HG03135 (cell line): Measurements from ENCODE around the gene ARL16.

Experiments
- ATAC-seq: cut with Tn5 transposase; IDR thresholded peaks from one replicate; pipeline ENCODE4 v1.9.1; 2021; ENCODE audit warnings: mild to moderate bottlenecking, moderate library complexity; ENCODE audit not compliant: unreplicated experiment

The ARL16 gene

DNA sequence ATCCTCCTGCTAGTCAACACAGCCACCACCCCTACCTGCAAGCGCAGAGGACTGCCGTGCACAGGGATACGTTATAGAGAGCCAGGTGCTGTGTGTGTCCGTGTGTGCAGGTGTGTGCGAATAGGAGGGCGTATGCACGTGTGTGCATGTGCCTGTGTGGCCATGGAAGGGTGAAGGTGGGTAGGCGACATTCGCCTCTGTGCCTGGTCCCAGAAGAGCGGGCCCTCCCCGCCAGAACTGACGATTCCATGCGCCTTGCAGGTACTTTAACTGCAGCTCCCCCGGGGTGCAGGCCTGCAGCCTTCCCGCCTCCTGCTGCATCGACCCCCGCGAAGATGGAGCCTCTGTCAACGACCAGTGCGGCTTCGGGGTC, 36.0 kb downstream of the ARL16 start:
- ATAC-seq: no peak

DNA sequence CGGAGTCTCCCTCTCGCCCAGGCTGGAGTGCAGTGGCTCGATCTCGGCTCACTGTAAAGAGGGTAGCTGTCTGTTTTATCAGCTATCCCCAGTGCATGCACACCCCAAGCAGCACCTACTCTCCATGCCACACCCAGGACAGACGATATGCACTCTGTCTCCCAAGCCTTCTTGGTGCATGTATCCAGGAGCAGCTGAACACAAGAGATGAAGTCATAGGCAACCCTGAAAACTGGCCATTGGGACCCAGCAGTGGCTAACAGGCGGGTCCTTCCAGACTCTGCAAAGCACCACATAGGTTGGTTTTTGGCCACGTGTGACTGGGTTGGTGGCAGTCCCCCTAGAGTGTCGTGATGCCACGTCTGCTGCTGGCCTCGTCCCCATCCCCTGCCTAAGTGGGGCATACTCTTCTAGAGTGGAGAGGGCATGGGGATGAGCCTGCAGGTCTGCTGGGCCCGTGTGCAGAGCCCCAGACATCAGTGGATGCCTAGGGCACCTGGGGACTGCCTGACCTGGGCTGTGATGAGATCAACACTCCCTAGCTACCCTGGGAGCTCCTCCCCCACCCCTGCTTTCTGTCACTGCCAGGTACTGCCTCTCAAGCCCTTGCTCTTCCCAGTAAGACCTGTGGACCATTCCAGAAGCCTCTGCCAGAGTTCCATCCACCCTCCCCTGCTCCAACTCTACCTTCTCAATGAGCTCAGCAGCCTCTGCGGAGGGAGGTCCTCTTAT, 36.6 kb downstream of the ARL16 start:
- ATAC-seq: no peak

DNA sequence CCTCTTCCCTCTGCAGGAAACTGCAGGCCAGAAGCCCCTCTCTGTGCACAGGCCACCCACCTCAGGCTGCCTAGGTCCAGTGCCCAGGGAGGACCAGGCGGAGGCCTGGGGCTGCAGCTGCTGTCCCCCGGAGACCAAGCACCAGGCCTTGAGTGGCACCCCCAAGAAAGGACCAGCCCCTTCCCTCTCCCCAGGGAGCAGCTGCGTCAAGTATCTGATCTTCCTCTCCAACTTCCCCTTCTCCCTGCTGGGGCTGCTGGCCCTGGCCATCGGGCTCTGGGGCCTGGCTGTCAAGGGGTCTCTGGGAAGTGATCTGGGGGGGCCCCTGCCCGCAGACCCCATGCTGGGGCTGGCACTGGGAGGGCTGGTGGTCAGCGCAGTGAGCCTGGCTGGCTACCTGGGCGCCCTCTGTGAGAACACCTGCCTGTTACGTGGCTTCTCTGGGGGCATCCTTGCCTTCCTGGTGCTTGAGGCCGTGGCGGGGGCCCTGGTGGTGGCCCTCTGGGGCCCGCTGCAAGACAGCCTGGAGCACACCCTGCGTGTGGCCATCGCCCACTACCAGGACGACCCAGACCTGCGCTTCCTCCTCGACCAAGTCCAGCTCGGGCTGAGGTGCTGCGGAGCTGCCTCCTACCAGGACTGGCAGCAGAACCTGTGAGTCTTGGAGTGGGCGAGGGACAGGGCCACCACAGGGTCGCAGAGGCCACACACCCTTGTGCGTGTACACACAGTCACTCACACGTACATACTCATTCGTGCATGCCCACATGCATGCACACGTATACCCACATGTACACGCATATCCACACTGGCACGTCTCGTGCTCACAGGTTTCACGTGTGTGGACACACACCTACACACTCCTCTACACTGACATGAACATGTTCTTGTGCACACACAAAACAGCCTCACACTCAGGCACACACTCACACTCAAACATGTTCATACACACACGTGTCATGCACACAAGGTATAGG, 38.3 kb downstream of the ARL16 start:
- no peak for ATAC-seq

DNA sequence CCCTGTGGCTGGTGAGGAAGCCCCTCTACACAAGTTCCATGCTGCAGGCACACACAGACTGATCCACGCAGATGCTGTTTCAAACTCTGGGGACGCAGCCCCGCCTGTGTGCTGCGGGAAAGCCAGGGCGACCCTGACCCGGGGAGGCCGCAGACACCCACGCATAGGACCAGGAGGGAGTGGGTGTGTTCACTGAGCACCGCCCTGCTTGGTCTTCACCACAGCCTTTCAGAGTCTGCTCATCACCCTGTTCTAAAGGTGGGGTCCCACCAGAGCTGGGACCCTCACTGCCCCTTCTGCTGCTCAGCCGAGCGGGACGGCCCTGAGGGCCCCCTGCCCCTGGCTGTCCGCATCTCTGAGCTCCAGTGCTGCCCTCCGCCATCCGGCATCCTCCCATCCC, 39.1 kb downstream of the ARL16 start:
- no peak for ATAC-seq

DNA sequence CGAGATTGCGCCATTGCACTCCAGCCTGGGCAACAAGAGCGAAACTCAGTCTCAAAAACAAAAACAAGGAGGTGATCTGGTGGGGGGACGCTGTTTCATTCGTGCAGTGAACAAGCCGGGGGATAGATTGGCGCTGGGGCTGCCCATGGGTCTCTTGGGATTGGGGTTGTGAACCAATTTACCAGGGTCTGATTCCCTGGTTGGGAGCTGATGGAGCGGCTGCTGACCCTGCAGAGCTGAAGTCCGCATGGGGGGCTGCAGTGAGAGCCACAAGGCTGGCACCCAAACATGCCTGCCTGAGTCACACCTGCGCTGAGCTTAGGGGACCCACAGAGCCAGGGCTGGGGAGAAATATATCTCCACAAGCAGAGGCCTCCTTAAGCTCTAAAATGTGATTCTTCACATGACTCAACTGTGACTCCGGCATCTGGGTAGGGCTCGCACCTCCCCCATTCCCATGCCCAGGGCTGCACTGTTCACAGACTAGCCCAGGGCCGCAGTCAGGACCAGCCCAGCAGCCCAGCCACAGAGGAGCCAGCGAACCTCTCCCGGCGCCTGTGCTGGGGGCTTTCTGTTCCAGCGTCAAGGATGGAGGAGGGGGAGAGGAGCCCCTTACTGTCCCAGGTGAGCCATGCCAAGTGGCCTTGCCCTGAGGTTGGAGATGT, 41.6 kb downstream of the ARL16 start:
- no peak for ATAC-seq

DNA sequence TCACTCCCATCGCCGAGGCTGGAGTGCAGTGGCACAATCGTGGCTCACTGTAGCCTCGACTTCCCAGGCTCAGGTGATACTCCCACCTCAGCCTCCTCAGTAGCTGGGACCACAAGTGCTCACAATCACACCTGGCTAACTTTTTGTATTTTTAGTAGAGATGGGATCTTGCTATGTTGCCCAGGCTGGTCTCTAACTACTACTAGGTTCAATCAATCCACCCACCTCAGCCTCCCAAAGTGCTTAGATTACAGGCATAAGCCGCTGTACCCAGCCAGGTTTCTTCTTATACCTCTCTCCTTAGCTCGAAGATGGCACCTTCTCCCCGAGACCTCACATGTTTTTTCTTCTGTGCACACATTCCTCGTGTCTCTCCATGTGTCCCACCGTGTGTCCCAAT, 43.6 kb downstream of the ARL16 start:
- no peak for ATAC-seq

DNA sequence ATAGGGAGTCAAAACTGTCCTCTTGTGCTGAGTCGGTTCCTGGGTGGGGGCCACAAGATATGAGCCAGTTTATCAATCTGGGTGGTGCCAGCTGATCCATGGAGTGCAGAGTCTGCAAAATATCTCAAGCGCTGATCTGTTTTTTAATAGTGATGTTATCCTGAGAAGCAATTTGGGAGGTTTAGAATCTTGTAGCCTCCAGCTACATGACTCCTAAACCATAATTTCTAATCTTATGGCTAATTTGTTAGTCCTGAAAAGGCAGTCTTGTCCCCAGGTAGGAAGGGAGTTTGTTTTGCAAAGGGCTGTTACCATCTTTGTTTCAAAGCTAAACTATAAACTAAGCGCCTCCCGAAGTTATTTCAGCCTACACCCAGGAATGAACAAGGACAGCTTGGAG, 44.9 kb downstream of the ARL16 start:
- no peak for ATAC-seq

DNA sequence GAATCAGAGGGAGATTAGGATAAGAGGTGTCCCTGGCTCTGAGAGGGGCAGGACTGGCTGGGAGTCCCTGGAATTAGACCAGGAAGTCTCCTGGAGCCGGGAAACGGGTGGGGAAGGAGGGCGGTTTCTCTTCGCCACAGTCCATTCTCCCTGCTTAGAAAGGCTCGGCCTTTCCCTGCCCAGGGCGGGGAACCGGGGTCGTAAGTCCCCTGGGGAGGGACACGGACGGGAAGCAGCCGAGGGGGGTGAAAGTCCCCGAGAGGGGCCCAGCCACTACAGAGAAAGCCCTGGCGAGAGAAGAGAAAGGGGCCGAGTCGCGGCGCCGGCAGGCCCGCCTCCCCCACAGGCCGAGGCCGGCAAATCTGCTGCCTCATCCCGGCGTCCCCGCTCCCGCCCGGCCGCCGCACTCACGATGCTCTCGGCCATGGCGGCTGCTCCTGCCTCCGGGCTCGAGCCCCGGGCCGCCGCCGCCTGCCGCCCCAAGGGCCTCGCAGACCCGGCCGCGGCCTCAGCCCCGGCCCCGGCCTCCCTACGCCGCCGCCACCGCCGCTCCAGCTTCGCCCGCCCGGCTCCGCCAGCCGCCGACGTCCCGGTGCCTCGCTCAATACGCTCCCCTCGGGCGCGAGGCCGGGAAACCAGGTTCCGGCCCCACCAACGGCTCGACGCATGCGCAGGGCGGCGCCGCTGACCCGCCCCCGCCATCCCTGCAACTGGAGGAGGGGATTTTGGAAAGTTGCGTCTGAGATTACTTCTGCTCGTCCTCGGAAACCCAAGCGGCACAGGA, 46.9 kb downstream of the ARL16 start, which contains the start of the genes NPLOC4 and TSPAN10:
Gene NPLOC4 (minus strand): TSS at position 608 of the 784 bp plus-strand sequence. CDS start 182 bp downstream, at position 426.
Gene TSPAN10 (plus strand): TSS at position 692 of the 784 bp plus-strand sequence. CDS start 5,217 bp downstream, outside the sequence.
- peak; percentile 73 for ATAC-seq

DNA sequence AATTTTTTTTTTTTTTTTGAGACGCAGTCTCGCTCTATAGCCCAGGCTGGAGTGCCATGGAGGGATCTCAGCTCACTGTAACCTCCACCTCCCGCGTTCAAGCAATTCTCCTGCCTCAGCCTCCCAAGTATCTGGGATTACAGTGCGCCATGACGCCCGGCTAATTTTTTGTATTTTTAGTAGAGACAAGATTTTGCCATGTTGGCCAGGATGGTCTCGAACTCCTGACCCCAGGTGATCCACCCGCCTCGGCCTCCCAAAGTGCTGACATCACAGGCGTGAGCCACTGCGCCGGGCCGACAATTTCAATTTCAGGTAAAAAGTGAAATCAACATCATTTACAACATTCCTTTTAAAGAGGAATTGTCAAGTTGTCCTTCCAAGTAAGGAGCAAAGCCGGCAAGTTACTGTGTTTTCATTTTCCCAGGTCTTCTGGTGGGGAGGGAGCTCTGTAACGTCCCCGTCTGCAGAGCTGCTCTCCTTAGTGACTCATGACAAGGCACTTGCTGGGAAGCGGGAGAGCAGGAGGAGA, 47.6 kb downstream of the ARL16 start:
- no peak for ATAC-seq

DNA sequence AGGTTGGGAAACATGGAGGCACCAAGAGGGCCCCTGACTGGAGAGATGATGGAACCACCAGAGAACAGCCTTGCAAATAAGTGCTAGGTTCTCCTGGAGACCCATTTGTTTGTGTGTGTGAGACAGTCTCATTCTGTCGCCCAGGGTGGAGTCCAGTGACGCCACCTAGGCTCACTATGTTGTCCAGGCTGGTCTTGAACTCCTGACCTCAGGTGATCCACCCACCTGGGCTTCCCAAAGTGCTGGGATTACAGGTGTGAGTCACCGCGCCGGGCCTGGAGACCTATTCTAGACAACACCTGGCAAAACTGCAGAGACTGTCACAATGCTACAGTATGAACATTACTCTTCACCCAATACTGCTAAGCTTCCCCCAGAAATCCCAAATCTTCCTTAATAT, 48.2 kb downstream of the ARL16 start:
- no peak for ATAC-seq

DNA sequence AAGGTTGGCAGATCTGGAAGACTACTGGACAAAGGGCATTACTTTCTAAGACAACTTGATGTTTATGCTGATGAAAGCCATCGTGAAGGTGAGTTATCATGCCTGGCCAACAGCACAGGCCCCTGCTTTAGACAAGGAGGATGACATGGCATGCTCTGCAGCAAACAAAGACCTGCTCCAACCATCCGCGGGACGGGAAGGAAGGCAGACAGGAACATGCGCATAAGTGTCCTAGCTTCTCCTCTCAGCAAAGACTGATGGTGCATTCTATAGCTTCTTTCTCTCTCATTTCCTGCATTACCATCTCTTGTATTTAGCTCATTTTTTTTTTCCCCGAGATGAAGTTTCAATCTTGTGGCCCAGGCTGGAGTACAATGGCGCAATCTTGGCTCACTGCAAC, 52.1 kb downstream of the ARL16 start:
- no peak for ATAC-seq
